ENCODE measurements around the gene PTPRJ.

- TF ChIP-seq CTCF (IDR thresholded peaks at IDR 0.05) = no peak
- no peak for TF ChIP-seq POLR2A (IDR thresholded peaks at IDR 0.05)
Observed at GRCh38 chr11:48110509-48110766, 130.1 kb downstream of the PTPRJ start.
